HG03045 (cell line): ENCODE results near the gene MYH7B.

Source experiments
- ATAC-seq: cut with Tn5 transposase; IDR thresholded peaks from one replicate; pipeline ENCODE4 v1.9.1; 2021; ENCODE audit warnings: mild to moderate bottlenecking, moderate library complexity; ENCODE audit not compliant: unreplicated experiment

Gene MYH7B

GRCh38 chr20:34990231-34990630 is 34.6 kb downstream of the MYH7B start:
- no peak for ATAC-seq

- ATAC-seq, result no peak
These were observed 35.1 kb downstream of the MYH7B start for GRCh38 chr20:34990661-34991214.

- no peak for ATAC-seq
These were observed 37.2 kb downstream of the MYH7B start for GRCh38 chr20:34992751-34993417.

- ATAC-seq, result no peak
These were observed 38.4 kb downstream of the MYH7B start for GRCh38 chr20:34993941-34994508.

GRCh38 chr20:34994509-34995131 is 39.0 kb downstream of the MYH7B start:
- ATAC-seq, result no peak

- no peak for ATAC-seq
These were observed 39.5 kb downstream of the MYH7B start for GRCh38 chr20:34995192-34995591.

- no peak for ATAC-seq
These were observed 40.0 kb downstream of the MYH7B start for GRCh38 chr20:34995696-34996095.

- ATAC-seq, result no peak
These were observed 40.8 kb downstream of the MYH7B start for GRCh38 chr20:34996243-34997028.

GRCh38 chr20:34997131-34997561 is 41.5 kb downstream of the MYH7B start:
- ATAC-seq, result no peak

- ATAC-seq, result no peak
These were observed 42.1 kb downstream of the MYH7B start for GRCh38 chr20:34997774-34998173.

GRCh38 chr20:34998331-34998950 is 42.8 kb downstream of the MYH7B start:
- no peak for ATAC-seq

GRCh38 chr20:34999021-34999451 is 43.4 kb downstream of the MYH7B start:
- ATAC-seq, result no peak

- ATAC-seq, result no peak
These were observed 44.1 kb downstream of the MYH7B start for GRCh38 chr20:34999782-35000181.

GRCh38 chr20:35000311-35000921 is 44.7 kb downstream of the MYH7B start:
- no peak for ATAC-seq

- ATAC-seq, result no peak
These were observed 45.4 kb downstream of the MYH7B start for GRCh38 chr20:35000922-35001595.

GRCh38 chr20:35001596-35002362 is 46.1 kb downstream of the MYH7B start:
- no peak for ATAC-seq

GRCh38 chr20:35002426-35003210 is 47.0 kb downstream of the MYH7B start:
- no peak for ATAC-seq
